NCI-H128 (cell line): ENCODE results near the gene LAMP1.
"Not testable (repeated sequence)": the region's sequence is repeated elsewhere in the genome, so short reads cannot be mapped to it uniquely, and the experiment has no call there.

Source experiments
- DNase-seq: peaks from one replicate; lab custom pipeline; 2025; ENCODE audit not compliant: unreplicated experiment; lab: John Stamatoyannopoulos, UW

LAMP1 gene

DNA sequence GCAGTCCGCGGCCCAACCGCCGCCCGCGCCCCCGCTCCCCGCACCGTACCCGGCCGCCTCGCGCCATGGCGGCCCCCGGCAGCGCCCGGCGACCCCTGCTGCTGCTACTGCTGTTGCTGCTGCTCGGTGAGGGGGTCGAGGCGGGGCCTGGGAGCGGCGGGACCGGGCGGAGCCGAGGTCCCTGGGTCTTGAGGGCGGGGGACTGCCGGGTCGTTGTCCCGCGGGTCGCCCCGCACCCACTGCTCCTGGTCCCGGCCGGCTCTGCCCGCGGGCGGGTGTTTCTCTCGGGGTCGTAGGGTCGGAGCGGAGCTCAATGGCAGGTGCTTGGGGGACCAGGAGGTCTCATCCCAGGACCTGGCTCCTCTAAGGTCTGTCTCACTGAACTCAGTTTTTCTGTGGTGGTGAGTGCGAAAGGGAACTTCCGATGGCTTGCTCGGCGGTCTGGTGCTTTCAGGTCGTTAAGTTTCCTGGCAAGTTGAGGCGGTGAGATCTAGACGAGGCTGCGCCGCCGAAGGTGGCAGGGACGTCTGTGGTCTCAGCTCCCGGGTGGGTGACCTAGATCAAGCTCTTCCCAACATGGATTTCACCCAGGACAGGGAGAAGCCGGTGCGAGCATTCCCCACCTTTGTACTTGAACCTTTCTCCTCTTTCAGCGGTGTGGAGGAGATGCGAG is 467 bp downstream of the LAMP1 start:
- no peak for DNase-seq

DNA sequence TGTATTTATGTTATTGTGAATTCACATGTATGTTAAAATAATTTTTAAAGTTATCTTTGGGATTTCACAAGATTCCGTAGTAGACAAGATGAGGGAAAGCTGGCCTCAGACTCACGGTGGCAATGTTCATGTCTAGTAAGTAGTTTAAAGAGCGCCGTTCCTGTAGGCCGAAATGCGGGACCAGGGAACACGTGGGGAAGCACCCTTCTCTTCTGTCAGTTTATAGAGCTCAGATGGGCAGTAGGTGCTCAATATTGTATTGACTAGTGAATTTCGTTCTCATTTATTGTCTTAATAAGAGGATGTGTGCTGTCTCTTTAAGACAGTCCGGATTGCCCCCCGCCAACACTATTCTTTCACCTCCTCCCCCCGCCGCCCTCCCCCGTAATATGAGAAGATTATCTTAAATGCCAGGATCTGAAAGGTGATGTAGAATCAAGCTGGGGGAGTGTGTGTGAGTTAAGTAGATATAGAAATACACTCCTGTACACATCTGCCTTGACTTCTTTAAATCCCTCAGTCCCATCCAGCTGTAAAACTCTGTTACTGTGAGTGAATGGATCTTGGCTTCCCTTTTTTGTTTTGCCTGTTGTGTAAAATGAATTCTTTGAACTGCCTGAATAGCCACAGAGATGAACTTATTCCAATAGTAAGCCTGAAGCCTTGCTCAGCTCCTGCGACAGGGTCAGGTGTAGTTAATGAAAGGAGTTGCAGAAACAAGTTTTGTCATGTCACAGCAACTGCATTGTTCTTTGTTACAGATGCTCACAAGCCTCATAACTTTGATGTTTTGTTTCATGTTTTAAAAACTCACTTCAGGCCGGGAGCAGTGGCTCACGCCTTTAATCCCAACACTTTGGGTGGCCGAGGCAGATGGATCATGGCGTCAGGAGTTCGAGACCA is 1.3 kb downstream of the LAMP1 start:
- no peak for DNase-seq

DNA sequence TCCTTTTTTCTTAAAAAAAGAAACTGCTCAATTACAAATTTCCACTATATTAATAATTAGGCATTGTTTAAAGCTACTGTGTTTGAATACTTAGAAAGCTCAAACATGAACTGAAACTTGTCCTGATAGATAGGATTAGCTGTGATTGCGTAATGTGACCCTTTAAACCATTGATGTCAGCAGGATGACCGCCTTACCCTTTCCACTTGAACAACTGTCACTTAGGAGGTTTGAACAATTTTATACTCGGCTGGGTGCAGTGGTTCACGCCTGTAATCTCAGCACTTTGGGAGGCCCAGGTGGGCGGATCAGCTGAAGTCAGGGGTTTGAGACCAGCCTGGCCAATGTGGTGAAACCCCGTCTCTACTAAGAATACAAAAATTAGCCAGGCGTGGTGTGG is 2.9 kb downstream of the LAMP1 start:
- no peak for DNase-seq

DNA sequence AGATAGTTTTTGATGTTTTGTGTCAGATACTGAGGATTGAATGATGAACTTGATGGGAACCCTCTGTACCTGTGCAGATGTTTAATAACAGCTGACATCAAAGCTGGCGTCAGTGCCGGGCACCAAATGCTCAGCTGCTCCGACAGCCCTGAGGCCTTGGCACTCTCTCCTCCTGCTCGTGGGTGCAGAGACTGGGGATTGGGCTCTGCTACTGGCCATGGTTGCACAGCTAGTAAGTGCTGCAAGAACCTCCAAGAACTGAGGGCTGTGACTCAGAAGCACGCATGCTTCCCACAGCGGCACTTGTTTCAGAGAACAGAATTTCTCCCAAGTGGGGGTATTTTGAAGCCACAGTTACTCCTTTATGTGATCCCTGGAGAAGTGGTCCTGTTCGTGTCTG is 5.9 kb downstream of the LAMP1 start:
- DNase-seq = no peak

DNA sequence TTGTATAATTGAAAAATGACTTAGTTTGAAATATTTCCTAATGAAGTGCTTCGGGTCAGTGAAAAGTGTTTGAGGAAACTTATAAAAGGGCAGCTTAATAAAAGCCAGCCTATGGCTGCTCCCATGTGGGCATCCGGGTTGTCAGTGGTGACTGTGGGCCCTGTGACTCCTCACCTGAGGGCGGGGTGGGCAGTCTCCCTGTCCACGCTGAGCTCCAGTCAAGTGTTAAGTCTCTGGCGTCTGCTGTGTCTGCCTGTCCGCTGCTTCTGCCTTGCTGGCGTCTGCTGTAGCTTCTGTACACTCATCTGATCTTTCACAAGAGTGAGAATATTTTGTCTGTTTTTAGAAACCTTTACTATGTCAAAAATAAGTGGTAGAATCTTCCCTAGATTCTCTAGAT is 7.1 kb downstream of the LAMP1 start:
- no peak for DNase-seq

DNA sequence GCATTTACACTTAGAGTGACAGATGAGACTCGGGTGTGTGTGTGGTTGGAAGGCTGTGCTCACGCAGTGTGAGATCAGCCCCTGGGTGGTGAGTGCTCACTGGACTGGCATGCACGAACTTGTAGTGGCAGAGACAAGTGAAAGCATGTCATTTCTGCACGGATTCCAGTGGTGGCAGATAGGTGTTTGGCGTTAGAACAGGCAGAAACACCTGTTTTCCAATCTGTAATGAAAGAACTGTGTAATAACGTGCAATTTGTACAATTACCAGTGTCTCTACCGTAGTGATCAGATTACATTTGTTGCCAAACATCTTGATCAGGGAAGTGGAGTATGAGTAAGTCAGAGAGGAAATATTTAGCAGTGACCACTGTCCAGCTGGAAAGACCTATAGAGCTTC is 8.2 kb downstream of the LAMP1 start:
- no peak for DNase-seq

DNA sequence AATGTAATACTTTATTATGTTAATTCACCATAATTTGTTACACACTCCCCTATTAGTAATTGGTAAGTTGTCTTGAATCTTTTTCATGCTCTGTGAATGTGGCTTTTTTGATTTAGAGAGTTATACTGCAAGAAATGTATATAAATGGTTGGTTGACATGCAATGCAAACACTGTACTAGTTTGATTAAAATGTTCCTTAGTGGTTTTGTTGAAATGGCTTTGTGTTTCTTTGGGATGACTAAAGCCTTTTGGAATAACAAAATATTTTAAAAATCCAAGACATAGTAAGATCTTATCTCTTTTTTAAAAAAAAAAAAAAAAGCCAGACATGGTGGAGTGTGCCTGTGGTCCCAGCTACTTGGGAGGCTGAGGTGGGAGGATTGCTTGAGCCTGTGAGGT is 10.5 kb downstream of the LAMP1 start:
- DNase-seq = no peak

DNA sequence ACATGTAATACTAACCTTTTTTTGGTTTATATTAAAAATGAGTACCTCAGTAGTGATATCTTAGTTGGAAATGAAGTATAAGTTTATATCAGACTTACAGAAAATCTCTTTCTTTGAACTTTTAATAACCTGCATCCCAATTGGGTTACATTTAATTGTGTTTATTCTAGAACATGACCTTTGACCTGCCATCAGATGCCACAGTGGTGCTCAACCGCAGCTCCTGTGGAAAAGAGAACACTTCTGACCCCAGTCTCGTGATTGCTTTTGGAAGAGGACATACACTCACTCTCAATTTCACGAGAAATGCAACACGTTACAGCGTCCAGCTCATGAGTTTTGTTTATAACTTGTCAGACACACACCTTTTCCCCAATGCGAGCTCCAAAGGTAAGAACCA is 12.4 kb downstream of the LAMP1 start:
- DNase-seq = no peak

DNA sequence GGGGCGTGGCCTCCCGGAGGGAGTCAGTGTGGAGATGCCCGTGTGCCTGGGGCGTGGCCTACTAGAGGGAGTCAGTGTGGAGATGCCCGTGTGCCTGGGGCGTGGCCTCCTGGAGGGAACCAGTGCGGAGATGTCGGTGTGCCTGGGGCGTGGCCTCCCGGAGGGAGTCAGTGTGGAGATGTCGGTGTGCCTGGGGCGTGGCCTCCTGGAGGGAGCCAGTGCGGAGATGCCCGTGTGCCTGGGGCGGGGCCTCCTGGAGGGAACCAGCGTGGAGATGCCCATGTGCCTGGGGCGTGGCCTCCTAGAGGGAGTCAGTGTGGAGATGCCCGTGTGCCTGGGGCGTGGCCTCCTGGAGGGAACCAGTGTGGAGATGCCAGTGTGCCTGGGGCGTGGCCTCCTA is 17.1 kb downstream of the LAMP1 start:
- DNase-seq = not testable (repeated sequence)

DNA sequence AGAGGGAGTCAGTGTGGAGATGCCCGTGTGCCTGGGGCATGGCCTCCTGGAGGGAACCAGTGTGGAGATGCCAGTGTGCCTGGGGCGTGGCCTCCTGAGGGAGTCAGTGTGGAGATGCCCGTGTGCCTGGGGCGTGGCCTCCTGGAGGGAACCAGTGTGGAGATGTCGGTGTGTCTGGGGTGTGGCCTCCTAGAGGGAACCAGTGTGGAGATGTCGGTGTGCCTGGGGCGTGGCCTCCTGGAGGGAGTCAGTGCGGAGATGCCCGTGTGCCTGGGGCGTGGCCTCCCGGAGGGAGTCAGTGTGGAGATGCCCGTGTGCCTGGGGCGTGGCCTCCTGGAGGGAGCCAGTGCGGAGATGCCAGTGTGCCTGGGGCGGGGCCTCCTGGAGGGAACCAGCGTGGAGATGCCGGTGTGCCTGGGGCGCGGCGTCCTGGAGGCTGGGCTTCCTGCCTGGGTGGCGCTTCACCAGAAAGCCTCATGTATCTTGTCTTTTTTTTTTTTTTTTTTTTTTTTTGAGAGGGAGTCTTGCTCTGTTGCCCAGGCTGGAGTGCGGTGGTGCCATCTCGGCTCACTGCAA is 17.9 kb downstream of the LAMP1 start:
- DNase-seq = not testable (repeated sequence)

DNA sequence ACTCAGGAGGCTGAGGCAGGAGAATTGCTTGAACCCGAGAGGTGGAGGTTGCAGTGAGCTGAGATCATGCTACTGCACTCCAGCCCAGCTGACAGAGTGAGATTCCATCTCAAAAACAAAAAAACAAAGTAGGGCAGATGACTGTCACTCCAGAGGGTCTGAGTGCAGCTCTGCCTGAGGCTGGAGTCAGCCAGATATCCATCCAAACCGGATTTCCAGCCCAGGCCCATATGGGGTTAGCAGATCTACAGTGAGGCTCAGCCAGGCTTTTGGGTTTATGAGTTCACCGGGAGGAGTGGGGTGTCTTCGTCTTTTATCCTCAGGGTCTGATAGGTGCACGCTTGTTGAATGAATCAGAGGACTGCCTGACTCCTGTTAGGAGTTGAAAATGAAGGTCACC is 19.0 kb downstream of the LAMP1 start:
- no peak for DNase-seq

DNA sequence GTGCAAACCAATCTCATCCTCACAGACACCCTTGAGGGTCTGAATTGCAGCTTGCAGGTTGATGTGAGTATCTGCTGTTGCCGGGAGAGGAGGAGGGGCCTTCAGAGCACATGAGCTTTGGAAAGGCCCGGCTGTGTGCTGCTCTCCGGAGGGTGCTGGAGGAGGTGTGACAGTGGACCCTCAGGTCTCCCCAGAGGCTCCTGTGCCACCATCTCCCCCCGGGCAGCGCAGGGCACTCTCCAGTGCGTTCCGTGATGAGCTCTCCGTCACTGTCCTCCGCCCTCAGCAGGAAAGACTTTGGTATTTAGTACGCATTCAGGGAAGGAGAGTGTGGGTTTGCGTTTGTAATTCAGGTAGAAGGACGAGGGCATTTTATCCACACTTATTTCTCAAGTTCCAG is 20.0 kb downstream of the LAMP1 start:
- no peak for DNase-seq

DNA sequence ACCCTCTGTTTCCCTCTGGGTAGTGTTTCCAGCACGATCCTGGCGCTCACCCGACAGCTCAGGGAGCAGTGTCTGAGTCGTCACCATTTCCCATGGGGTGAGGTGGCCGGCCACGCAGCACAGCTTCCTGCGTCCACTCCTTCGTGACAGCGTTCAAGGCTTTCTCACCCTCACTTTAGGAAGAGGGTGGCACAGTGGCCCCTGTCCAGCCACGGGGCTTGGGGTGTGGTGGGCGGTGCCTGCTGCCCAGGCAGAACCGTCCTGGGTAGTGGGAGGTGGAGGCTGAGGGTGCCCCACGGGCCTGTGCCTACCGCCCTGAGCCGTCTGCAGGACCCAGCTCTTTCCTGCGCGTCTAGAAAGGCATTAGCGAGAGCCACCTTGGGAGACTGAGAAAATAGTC is 21.9 kb downstream of the LAMP1 start:
- no peak for DNase-seq

DNA sequence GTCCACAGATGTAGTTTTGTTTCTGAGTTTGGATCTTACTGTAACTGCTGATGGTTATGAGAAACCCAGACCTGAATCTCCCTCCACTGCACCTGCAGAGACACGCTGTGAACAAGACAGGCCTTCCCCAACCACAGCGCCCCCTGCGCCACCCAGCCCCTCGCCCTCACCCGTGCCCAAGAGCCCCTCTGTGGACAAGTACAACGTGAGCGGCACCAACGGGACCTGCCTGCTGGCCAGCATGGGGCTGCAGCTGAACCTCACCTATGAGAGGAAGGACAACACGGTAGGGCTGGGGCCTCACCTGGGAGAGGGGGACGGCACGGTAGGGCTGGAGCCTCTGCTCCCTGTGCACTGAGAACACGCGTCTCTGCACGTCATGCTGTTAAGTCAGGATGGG is 22.3 kb downstream of the LAMP1 start:
- no peak for DNase-seq

DNA sequence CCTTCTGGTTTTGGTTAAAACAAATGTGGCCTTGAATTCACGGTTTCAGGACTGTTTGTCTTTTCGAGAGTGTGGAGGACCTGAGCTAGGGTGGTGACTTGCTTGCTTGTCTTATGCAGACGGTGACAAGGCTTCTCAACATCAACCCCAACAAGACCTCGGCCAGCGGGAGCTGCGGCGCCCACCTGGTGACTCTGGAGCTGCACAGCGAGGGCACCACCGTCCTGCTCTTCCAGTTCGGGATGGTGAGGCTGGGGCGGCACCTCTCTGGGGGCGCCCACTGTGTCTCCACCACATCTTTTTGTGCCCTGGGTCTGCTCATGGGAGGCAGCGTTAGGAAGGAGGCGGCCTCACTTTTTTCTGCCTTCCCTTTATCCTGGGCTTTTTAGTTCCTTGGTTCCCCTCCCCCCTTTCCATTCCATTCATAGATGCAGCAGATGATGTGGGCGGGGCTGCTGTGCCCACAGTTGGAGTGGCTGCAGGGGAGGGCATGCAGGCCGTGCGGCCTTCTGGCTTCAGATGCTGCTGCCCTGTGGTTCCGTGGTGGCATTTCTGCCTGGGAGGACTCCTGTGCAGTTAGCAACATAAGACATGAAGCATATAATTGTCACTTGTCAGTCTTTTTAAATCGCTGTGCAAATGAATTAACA is 23.3 kb downstream of the LAMP1 start:
- DNase-seq = no peak

DNA sequence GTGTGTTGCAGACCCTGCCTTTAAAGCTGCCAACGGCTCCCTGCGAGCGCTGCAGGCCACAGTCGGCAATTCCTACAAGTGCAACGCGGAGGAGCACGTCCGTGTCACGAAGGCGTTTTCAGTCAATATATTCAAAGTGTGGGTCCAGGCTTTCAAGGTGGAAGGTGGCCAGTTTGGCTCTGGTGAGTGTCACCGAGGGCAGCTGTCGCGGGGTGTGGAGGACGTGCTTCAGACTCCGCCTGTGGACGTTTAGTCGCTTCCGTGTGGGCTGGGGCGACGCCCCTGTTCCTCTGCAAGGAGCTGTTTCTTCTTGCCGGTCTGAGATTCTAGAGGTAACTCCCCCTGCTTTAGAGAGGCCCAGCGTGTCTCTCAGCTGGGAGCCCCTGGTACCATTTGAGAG is 24.5 kb downstream of the LAMP1 start:
- no peak for DNase-seq

DNA sequence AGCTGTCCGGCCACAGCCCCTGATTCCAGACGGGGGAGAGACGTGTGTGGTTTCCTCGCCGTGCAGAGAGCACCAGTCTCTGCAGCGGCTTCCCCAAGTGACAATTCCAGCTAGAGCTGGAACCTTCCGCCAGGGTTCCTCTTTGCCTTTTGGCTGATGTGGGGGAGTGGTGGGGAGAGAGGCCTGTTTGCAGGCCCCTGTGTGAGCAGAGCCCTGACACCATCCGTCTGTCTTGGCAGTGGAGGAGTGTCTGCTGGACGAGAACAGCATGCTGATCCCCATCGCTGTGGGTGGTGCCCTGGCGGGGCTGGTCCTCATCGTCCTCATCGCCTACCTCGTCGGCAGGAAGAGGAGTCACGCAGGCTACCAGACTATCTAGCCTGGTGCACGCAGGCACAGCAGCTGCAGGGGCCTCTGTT is 25.0 kb downstream of the LAMP1 start:
- DNase-seq = no peak

DNA sequence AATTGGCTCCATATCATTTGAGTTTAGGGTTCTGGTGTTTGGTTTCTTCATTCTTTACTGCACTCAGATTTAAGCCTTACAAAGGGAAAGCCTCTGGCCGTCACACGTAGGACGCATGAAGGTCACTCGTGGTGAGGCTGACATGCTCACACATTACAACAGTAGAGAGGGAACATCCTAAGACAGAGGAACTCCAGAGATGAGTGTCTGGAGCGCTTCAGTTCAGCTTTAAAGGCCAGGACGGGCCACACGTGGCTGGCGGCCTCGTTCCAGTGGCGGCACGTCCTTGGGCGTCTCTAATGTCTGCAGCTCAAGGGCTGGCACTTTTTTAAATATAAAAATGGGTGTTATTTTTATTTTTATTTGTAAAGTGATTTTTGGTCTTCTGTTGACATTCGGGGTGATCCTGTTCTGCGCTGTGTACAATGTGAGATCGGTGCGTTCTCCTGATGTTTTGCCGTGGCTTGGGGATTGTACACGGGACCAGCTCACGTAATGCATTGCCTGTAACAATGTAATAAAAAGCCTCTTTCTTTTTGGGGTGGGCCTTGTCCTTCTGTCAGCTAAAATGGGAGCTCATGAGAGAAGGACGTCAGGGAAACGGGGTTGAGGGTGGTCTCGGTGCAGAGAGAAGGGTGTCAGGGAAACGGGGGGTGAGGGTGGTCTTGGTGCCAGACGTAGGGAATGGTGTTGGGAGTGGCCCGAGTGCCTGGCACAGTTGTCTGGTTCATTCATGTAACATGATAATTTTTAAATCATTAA is 26.0 kb downstream of the LAMP1 start:
- DNase-seq = no peak

DNA sequence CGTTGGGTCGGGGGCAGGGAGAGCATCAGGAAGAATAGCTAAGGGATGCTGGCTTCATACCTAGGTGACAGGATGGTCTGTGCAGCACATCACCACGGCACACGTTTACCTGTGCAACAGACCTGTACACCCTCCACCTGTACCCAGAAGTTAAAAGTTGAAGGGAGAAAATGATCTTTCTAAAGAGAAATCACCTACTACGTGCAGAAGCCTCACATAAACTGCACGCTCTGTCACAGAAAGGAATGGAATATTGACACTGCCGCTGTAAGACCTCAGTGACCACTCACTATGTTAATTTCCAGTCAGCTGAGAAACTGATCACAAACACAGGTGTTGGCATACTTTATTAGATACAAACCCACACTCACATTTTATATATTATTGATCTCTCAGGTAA is 26.8 kb downstream of the LAMP1 start:
- no peak for DNase-seq

DNA sequence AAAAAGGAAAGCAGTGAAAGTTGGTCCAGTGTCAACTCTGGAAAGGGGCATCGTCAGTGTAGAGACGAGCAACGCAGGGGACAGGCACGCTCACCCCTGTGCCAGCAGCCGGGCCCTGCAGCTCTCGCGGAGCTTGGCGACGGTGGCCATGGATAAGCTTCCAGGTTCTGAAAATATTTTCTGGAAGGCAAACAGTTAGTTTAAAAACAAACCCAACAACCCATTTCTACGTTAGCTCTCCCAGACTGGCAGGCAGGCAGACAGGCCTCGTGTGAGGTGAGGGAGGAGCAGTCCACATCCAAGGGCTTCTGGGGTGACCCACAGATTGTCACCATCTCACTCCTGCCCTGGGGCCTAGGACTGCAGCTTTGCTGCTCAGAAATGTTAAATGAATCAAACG is 27.4 kb downstream of the LAMP1 start:
- DNase-seq = no peak

DNA sequence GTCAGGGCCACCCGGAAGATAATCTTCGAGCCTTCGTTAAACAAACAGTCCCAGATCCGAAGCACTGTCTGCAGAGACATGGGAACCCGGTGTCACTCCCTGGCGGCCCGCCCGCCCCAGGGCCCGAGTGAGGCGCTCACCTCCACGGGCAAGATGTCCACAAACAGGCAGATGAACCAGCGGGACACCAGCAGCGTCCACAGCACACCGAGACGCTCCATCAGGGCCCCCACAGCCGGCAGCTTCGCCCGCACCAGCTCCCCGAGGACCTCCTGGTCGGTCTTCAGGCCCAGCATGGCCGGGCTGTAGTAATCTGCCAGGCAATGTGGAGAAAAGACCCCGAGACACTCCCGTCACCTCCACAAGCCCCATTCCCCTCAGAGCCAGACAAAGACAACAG is 28.7 kb downstream of the LAMP1 start:
- no peak for DNase-seq
